Astrocyte (in vitro differentiated cells and primary cell): ENCODE measurements around the gene PPIA.

Experiments
- EZH2 ChIP-seq: IDR thresholded peaks from 2 replicates; pipeline ENCODE4 v1.6.1; 2012; ENCODE audit warnings: mild to moderate bottlenecking, low read length, inconsistent platforms; ENCODE audit not compliant: insufficient read depth
- TF ChIP-seq, protein P1 (sequence below): IDR thresholded peaks from 2 replicates; pipeline ENCODE4 v1.5.1; 2011; ENCODE audit warnings: low read depth, mild to moderate bottlenecking, inconsistent platforms, low read length, moderate library complexity; ENCODE audit not compliant: insufficient read depth

DNA sequence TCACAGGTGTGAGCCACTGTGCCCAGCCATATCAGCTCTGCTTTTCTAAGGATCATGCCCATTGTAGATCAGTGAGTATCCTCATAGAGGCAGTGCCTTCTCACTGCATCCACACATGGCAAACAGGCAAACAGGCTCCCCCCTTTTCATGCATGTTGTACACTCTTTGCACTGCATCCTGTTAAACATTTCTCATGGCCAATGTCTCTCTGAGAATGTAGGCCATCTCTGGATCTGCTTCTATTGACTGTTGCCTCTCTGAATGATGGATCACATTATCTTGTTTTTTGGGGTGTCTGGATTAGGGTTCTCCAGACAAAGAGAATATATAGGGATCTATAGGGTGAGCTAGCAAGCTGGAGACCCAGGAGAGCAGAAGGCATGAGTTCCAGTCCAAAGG is 13.1 kb upstream of the PPIA start:
- no peak for TF ChIP-seq EZH2
- TF ChIP-seq, protein P1, sequence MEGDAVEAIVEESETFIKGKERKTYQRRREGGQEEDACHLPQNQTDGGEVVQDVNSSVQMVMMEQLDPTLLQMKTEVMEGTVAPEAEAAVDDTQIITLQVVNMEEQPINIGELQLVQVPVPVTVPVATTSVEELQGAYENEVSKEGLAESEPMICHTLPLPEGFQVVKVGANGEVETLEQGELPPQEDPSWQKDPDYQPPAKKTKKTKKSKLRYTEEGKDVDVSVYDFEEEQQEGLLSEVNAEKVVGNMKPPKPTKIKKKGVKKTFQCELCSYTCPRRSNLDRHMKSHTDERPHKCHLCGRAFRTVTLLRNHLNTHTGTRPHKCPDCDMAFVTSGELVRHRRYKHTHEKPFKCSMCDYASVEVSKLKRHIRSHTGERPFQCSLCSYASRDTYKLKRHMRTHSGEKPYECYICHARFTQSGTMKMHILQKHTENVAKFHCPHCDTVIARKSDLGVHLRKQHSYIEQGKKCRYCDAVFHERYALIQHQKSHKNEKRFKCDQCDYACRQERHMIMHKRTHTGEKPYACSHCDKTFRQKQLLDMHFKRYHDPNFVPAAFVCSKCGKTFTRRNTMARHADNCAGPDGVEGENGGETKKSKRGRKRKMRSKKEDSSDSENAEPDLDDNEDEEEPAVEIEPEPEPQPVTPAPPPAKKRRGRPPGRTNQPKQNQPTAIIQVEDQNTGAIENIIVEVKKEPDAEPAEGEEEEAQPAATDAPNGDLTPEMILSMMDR, result no peak
